ENCODE measurements around the gene GFOD2. TPM values are rescaled to one million over a fixed set of nuclear protein-coding genes. Genes with fewer than 3 reads are reported as not detected.

Gene GFOD2
- total and polyA plus RNA-seq, 2 of the 13 experiments (the other 11 are each of a cell fraction or from before 2014, with no cell fraction given), result 11.1 to 17.2 TPM

- peak; percentile 89; the same call in 1 of the 2 replicates for TF ChIP-seq CSRNP1 (CRISPR knock-in tag; IDR thresholded peaks at IDR 0.05)
- TF ChIP-seq TP53 (CRISPR knock-in tag; conservative IDR thresholded peaks at IDR 0.05), result no peak
- no peak for TF ChIP-seq RBM22 (optimal IDR thresholded peaks at IDR 0.05; ENCODE audit: low read length)
- TF ChIP-seq MNT (IDR thresholded peaks at IDR 0.05), result no peak
- TF ChIP-seq ZBTB39 (CRISPR knock-in tag; IDR thresholded peaks at IDR 0.05), result 0 out of 2 replicates have a peak, but pooled peaks have one; percentile 62
- no peak for TF ChIP-seq ZNF33A (CRISPR knock-in tag; IDR thresholded peaks at IDR 0.05; ENCODE audit: borderline replicate concordance)
- TF ChIP-seq ZFYVE20 (CRISPR knock-in tag; IDR thresholded peaks at IDR 0.05; ENCODE audit: borderline replicate concordance, low read depth), result no peak
- peak; percentile 30; the same call in 1 of the 2 replicates for TF ChIP-seq THAP9 (CRISPR knock-in tag; IDR thresholded peaks at IDR 0.05; ENCODE audit: borderline replicate concordance)
- TF ChIP-seq SMARCE1 (IDR thresholded peaks at IDR 0.05; ENCODE audit: borderline replicate concordance), result no peak
- TF ChIP-seq THRA (CRISPR knock-in tag; IDR thresholded peaks at IDR 0.05; ENCODE audit: borderline replicate concordance), result 0 out of 2 replicates have a peak, but pooled peaks have one; percentile 16
- TF ChIP-seq ZNF34 (CRISPR knock-in tag; IDR thresholded peaks at IDR 0.05; ENCODE audit: borderline replicate concordance), result no peak
- no peak for TF ChIP-seq ZNF878 (CRISPR knock-in tag; IDR thresholded peaks at IDR 0.05)
- peak; percentile 86 for TF ChIP-seq ZNF230 (CRISPR knock-in tag; IDR thresholded peaks at IDR 0.05)
- no peak for TF ChIP-seq CBX5 (CRISPR knock-in tag; IDR thresholded peaks at IDR 0.05; ENCODE audit: borderline replicate concordance)
- no peak for TF ChIP-seq RFXAP (CRISPR knock-in tag; IDR thresholded peaks at IDR 0.05; ENCODE audit: borderline replicate concordance)
Observed at GRCh38 chr16:67666032-67666551, 53.0 kb downstream of the GFOD2 start (continued).
